NCI-H2107 treated with DMSO at 0.1 percent for 48 hours (cell line): ENCODE measurements around the gene PPM1L.
"Not testable (repeated sequence)": the region's sequence is repeated elsewhere in the genome, so short reads cannot be mapped to it uniquely, and the experiment has no call there.

Source experiments
- DNase-seq: peaks from one replicate; lab custom pipeline; 2025; ENCODE audit not compliant: unreplicated experiment; lab: John Stamatoyannopoulos, UW

The PPM1L gene

DNA sequence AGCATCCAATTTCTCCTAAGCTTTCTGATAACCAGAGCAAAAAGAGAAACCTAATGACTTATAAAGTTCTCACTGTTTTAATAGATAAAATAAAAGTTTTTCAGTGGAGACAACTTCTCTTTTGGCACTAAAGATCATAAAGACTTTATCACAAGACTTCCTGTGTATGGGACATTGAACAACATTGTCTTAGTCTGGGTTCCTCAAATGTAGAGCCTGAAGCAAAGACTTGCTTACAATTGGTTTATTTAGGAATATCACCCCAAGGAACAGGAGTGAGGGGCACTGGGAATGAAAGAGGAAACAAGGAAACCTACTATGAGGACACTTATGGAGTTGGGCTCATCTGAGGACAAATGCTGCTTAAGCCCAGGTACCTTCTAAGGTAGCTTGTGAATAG, 221.7 kb downstream of the PPM1L start:
- DNase-seq = no peak

- DNase-seq = no peak
These were observed 224.7 kb downstream of the PPM1L start for GRCh38 chr3:160980740-160981139.

- no peak for DNase-seq
These were observed 225.3 kb downstream of the PPM1L start for GRCh38 chr3:160981217-160981938.

GRCh38 chr3:160982491-160982890, 226.5 kb downstream of the PPM1L start:
- no peak for DNase-seq

DNA sequence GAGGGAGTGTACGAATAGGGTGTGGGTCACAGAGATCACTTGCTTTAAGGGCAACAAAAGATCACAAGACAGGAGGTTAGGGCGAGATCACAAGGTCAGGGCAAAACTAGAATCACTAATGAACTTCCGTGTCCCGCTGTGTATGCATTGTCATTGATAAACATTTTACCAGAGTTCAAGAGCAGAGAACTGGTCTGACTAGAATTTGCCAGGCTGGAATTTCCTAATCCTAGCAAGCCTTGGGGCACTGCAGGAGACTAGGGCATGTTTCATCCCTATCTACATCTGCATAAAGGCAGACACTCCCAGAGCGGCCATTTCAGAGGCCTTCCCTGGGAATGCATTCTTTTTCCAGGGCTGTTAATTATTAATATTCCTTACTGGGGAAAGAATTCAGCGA, 227.9 kb downstream of the PPM1L start:
- not testable (repeated sequence) for DNase-seq

DNA sequence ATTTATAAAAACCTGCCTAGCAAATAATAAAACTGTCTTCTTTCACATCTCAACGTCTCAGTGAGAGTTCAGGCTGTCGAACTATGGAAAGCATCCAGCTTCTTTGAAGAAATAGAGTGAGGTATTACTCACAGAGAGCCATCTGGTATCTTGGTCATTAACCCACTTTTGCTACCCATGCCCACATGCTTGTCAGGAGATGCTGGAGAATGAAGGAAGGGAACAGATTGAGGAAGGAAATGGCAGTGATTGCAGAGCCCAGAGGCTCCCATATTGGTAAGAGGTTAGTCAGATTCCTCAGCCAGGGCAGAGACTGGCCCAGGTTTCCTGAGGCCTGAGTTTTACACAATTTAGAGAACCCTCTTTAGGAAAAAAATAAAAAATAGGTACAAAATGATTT, 230.0 kb downstream of the PPM1L start:
- no peak for DNase-seq

DNA sequence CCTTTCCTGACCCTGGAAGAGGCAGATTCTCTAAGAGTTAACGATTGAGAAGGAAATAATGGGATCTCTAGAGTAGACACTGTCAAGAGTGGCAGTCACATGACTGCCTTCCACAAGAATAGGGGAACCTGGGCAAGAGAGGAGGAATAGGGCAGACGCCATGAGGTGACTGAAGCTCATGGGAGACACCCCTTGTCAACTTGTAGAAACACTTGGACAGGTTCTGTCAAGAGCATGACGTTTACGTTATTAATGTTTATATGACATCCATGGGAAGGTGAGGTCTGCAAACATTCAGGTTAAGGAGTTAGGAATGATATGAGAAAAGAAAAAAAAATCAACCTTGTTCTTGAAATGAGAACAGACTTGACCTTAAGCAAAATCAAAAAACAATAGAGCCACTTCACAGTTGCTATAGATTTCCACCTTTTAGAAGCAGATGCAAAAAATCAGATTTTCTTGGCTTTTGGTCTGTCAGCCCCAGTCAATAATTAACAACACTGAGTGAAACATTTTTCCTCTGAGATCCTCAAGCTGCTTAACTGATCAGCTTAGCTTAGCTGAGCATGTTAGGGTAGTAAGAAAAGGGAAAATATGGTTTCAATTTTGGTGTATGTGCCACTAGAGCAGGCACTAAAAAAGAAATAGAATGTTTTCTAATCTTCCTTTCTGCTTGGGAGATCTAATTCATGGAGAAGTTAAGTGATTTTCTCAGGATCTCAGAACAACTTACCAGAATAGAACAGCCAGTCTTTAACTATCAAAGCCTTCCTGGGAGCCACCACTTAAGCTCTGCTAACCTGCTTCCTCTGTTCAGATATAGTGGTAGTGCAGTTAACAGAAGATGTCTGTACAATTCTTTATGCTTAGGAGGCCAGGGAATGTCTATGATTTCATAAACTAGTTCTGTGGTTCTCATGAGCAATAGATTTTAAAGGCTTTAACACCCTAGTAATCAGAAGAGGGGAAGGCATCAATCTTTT, 232.2 kb downstream of the PPM1L start:
- DNase-seq = no peak

DNA sequence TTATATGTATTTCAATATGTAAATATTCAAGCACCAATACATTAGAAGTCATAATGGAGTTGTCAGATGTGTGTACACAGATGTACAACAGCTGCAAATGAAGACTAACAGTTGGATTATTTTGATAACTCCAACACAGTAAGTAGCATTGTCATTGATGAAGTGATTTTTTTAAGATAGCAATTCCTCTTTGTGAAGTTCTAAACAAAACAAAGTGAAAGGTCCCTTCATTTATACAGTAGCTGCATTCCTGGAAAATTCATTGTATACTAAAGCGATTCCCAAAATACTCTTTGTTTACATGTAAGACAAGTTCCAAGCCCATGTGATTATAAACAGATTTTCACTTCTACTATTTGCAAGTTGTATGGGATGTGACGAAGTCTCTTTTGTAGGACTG, 234.4 kb downstream of the PPM1L start:
- DNase-seq = no peak

DNA sequence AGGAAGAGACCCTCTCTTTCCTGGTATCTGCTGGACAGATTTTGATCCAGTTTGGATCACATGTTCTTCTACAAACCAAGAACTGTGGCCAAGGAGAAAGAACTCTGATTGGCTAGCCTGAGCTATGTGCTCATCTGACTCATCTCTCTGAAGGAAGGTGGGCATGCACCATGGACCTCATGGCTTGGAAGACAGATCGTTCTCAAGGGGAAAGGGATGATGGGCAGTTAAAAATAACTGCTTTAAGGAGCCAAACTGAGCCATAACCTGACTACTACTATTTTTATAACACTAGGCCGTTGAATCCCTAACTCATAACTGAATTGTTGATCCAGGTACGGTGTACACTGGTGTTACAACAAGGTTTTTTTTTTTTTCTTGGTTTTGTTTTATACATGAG, 236.7 kb downstream of the PPM1L start:
- no peak for DNase-seq

GRCh38 chr3:160996811-160997210, 240.8 kb downstream of the PPM1L start:
- DNase-seq = no peak

- no peak for DNase-seq
These were observed 242.6 kb downstream of the PPM1L start for GRCh38 chr3:160998581-160998980.

GRCh38 chr3:160999274-160999673, 243.2 kb downstream of the PPM1L start:
- no peak for DNase-seq

DNA sequence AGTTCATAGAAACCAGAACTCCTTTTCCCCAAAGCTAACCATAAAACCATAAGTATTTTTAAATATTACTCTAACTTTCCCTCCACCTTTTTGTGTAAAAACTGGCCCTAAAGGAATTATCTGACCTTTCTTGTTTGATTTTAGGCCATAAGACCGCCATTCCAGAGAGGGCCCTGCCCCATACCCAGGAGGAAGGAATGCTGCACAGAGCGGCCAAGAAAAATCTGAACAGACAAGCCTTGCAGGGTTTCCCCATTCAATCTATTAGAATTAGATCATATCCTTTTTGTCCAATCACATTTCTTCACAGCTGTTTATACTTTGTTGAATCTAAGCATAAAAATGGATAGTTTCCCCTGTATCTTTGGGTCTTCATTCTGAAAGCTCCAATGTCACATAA, 252.1 kb downstream of the PPM1L start:
- DNase-seq = no peak

DNA sequence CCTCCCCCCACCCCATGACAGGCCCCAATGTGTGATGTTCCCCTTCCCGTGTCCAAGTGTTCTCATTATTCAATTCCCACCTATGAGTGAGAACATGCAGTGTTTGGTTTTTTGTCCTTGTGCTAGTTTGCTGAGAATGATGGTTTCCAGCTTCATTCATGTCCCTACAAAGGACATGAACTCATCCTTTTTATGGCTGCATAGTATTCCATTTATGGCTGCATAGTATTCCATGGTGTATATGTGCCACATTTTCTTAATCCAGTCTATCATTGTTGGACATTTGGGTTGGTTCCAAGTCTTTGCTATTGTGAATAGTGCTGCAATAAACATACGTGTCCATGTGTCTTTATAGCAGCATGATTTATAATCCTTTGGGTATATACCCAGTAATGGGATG, 254.1 kb downstream of the PPM1L start:
- not testable (repeated sequence) for DNase-seq

GRCh38 chr3:161014843-161015749, 259.1 kb downstream of the PPM1L start:
- peak; percentile 18 for DNase-seq

- DNase-seq = no peak
These were observed 260.6 kb downstream of the PPM1L start for GRCh38 chr3:161016417-161017313.

DNA sequence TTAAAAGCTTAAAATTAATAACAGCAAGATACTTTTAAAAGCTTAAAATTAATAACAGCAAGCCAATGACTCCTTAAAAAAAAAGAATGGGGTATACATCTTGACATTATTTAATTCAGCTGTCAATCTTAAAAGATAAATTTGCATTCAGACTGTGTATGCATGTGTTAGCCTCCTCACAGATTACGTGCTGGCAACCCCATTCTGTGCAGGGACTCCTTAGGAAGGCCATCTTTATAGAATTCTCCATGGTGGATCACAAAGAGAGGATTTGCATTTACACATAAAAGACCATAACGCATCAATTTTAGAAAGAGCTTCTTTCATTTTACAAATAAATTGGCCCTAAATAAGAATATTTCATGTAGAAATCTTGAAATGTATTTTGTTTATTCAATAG, 261.9 kb downstream of the PPM1L start:
- DNase-seq = no peak

DNA sequence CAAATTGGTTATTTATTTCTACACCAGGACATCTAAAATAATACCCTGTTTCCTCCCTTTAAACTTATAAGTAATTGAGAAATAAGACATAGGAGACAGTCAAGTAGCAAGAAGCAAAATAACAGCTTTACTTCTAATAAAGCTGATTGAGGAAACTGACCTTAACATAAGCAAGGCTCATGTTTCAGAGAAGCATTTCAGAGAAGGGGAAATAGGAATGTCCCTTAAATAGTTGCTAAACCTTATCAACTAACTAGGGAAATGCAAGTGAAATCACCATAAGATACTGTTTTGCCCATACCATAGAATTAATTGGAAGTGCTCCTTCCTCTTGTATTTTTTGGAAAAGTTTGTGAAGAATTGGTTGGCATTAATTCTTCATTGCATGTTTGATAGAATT, 264.2 kb downstream of the PPM1L start:
- DNase-seq = no peak

DNA sequence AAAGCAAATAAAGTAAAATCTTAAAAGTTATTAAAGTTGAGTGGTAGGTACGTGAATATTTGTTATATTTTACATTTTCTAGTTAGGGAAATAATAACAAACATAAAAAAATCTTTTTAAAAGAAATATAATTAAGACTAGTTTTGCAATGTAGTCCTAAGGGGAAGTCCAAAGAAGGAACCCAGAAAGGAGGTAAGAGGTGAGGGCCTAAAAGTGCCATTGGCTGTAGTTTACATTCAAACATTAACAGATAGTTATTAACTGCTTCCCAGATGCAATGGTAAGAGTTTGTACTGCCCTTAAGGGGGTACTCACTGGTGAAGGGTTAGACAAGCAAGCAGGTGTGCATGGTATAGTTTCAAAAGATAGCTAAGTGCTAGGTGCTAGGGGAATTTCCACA, 269.9 kb downstream of the PPM1L start:
- DNase-seq = no peak
